ENCODE data around the gene FOXN3. TPM values are rescaled to one million over a fixed set of nuclear protein-coding genes. Genes with fewer than 3 reads are reported as not detected.

The FOXN3 gene
- total and polyA plus RNA-seq, 10 of the 15 experiments (the other 5 are each of a cell fraction or from before 2014, with no cell fraction given): 4.5 to 68.9 (median 29.7) TPM

GRCh38 chr14:89146274-89146673, 270.8 kb downstream of the FOXN3 start (continued):
- TF ChIP-seq SREBF1 (IDR thresholded peaks at IDR 0.05; ENCODE audit: low read length) (no peak), SMAD5 (IDR thresholded peaks at IDR 0.05; ENCODE audit: low read depth) (no peak), KLF5 (IDR thresholded peaks at IDR 0.05; ENCODE audit: partially characterized antibody) (no peak), EZH2 (IDR thresholded peaks at IDR 0.05; ENCODE audit: borderline replicate concordance, control insufficient read depth, low read depth, low read length) (no peak), SPI1 (IDR thresholded peaks at IDR 0.05; ENCODE audit: borderline replicate concordance, insufficient read depth, low read depth, low read length) (no peak), FOS (IDR thresholded peaks at IDR 0.05; ENCODE audit: borderline replicate concordance, extremely low read depth, insufficient read length) (no peak)

- Histone ChIP-seq H3K27ac (ENCODE audit: control insufficient read depth, insufficient read depth) (no peak overlapping the region), H3K79me2 (ENCODE audit: control insufficient read depth, insufficient read depth, low read length) (no peaks in the 10 kb centered on the region), H3K27me3 (replicated peaks in 1 of 2; ENCODE audit: control insufficient read depth in 2 of 2, insufficient read depth in 2 of 2, low read length in 1 of 2) (no peaks in the 10 kb centered on the region), H3K4me3 (no peak overlapping the region), H3K9ac (ENCODE audit: control insufficient read depth, insufficient read depth, low read length) (no peak overlapping the region), H4K20me1 (ENCODE audit: control insufficient read depth, insufficient read depth) (no peaks in the 10 kb centered on the region), H2AFZ (ENCODE audit: control insufficient read depth, low read depth, low read length) (no peak overlapping the region), H3K36me3 (ENCODE audit: control insufficient read depth in 2 of 2, insufficient read depth in 2 of 2, low read length in 1 of 2) (no peaks in the 10 kb centered on the region), H3K9me3 (replicated peaks; ENCODE audit: control insufficient read depth, insufficient read depth, low read length) (no peaks in the 10 kb centered on the region), H3K4me1 (ENCODE audit: control insufficient read depth, insufficient read depth, low read length) (no peaks in the 10 kb centered on the region), H3K4me2 (ENCODE audit: control insufficient read depth, insufficient read depth) (no peak overlapping the region)
- RAD21 ChIA-PET (ENCODE audit: unreplicated experiment): no interaction called here
- no peak for TF ChIP-seq ZNF384 (IDR thresholded peaks at IDR 0.05; ENCODE audit: borderline replicate concordance, low read depth, low read length)
- no peak for TF ChIP-seq TCF12 (IDR thresholded peaks at IDR 0.05; ENCODE audit: low read depth, low read length)
- no peak for TF ChIP-seq MEF2A (IDR thresholded peaks at IDR 0.05; ENCODE audit: insufficient read depth, low read depth, low read length)
- TF ChIP-seq PML (IDR thresholded peaks at IDR 0.05; ENCODE audit: low read length): no peak
- TF ChIP-seq SMC3 (IDR thresholded peaks at IDR 0.05; ENCODE audit: borderline replicate concordance, low read length): no peak
- no peak for TF ChIP-seq REST (IDR thresholded peaks at IDR 0.05; ENCODE audit: low read depth, low read length)
- TF ChIP-seq NR2C1 (IDR thresholded peaks at IDR 0.05): no peak
- TF ChIP-seq SIX5 (IDR thresholded peaks at IDR 0.05; ENCODE audit: low read depth, low read length, severe bottlenecking): no peak
- TF ChIP-seq CBX5 (IDR thresholded peaks at IDR 0.05; ENCODE audit: low read depth): no peak
- TF ChIP-seq CHD2 (IDR thresholded peaks at IDR 0.05; ENCODE audit: borderline replicate concordance, low read depth, low read length): no peak
- no peak for TF ChIP-seq CREM (IDR thresholded peaks at IDR 0.05; ENCODE audit: low read depth)
- no peak for TF ChIP-seq TBL1XR1 (IDR thresholded peaks at IDR 0.05; ENCODE audit: low read depth, low read length)
- TF ChIP-seq ELK1 (IDR thresholded peaks at IDR 0.05; ENCODE audit: low read depth, low read length): no peak
- TF ChIP-seq FOS (IDR thresholded peaks at IDR 0.05; ENCODE audit: borderline replicate concordance, extremely low read depth, insufficient read length): no peak
- no peak for TF ChIP-seq IRF4 (IDR thresholded peaks at IDR 0.05; ENCODE audit: low read depth, low read length)
- intact Hi-C loops (cut with micrococcal nuclease; ENCODE audit: unreplicated experiment): no loop called here
- BruUV-seq (replicated peaks): no TSS peak
- SMC1A ChIA-PET (ENCODE audit: uncharacterized antibody, unreplicated experiment): interaction anchor here (2.0 kb wide), 1 partner anchor 10 kb away, joined by 6 read pairs; no protein-coding TSS in a partner anchor
- no peak for DNase-seq (ENCODE audit: low read depth, low spot score)
- 33% methylated on average over 5 of the region's 5 CpGs for WGBS (ENCODE audit: insufficient coverage, insufficient replicate concordance, low lambda C conversion rate, missing lambda C conversion rate)
- POLR2A ChIA-PET: no interaction called here
- in situ Hi-C loops (cut with MboI): no loop called here
- no peak for FAIRE-seq
- CTCF ChIA-PET: no interaction called here
- no peak for ATAC-seq
Observed at GRCh38 chr14:89144642-89145041, 272.4 kb downstream of the FOXN3 start.
